Measurements from ENCODE around the gene TOR1A. TPM values are rescaled to one million over a fixed set of nuclear protein-coding genes. Genes with fewer than 3 reads are reported as not detected.

The TOR1A gene
- total and polyA plus RNA-seq, 12 donors, result 19.7 to 61.4 (median 39.5) TPM

- Histone ChIP-seq H3K27ac (peak overlapping the region in 1 of 5 donors; percentile 87), H3K4me3 (peak overlapping the region in 2 of 4 donors; percentile 41 to 66), H3K36me3 (replicated peaks in 1 of 2) (peaks cover 0 to 17% of the 10 kb centered on the region in 2 donors), H3K27me3 (no peaks in the 10 kb centered on the region), H3K4me1 (replicated peaks in 1 of 2) (peaks cover 24 to 45% of the 10 kb centered on the region in 2 donors), H3K9me3 (replicated peaks in 1 of 3) (no peaks in the 10 kb centered on the region)
- peak in 1 of 7 donors; percentile 46 for DNase-seq
- intact Hi-C loops (cut with DNase I), result no loop called here
- TF ChIP-seq, protein P1, sequence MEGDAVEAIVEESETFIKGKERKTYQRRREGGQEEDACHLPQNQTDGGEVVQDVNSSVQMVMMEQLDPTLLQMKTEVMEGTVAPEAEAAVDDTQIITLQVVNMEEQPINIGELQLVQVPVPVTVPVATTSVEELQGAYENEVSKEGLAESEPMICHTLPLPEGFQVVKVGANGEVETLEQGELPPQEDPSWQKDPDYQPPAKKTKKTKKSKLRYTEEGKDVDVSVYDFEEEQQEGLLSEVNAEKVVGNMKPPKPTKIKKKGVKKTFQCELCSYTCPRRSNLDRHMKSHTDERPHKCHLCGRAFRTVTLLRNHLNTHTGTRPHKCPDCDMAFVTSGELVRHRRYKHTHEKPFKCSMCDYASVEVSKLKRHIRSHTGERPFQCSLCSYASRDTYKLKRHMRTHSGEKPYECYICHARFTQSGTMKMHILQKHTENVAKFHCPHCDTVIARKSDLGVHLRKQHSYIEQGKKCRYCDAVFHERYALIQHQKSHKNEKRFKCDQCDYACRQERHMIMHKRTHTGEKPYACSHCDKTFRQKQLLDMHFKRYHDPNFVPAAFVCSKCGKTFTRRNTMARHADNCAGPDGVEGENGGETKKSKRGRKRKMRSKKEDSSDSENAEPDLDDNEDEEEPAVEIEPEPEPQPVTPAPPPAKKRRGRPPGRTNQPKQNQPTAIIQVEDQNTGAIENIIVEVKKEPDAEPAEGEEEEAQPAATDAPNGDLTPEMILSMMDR (IDR thresholded peaks at IDR 0.05), result no peak
- no peak for TF ChIP-seq POLR2A (IDR thresholded peaks at IDR 0.05)
- WGBS, 4 donors, result 31 to 51% (median 37%) methylated on average over 7 to 16 of the region's 16 CpGs
These were observed 12.5 kb upstream of the TOR1A start for GRCh38 chr9:129836311-129837007.

- peaks cover 0 to 21% of the 10 kb centered on the region in 2 donors for H3K36me3 ChIP-seq (replicated peaks in 1 of 2)
- H3K27me3 ChIP-seq, result no peaks in the 10 kb centered on the region
- TF ChIP-seq POLR2A (IDR thresholded peaks at IDR 0.05), result no peak
- TF ChIP-seq, protein P1 (IDR thresholded peaks at IDR 0.05), result no peak
- DNase-seq, result no peak
- H3K9me3 ChIP-seq (replicated peaks in 1 of 3), result no peaks in the 10 kb centered on the region
- peaks cover 24 to 45% of the 10 kb centered on the region in 2 donors for H3K4me1 ChIP-seq (replicated peaks in 1 of 2)
- peak overlapping the region; percentile 41 to 81 (median 54) for H3K4me3 ChIP-seq
- intact Hi-C loops (cut with DNase I), result no loop called here
- WGBS, 4 donors, result 0 to 1% (median 0%) methylated on average over 7 to 19 of the region's 19 CpGs
- peak overlapping the region in 4 of 5 donors; percentile 79 to 90 (median 86) for H3K27ac ChIP-seq
These were observed 11.9 kb upstream of the TOR1A start for GRCh38 chr9:129835860-129836223.

DNA sequence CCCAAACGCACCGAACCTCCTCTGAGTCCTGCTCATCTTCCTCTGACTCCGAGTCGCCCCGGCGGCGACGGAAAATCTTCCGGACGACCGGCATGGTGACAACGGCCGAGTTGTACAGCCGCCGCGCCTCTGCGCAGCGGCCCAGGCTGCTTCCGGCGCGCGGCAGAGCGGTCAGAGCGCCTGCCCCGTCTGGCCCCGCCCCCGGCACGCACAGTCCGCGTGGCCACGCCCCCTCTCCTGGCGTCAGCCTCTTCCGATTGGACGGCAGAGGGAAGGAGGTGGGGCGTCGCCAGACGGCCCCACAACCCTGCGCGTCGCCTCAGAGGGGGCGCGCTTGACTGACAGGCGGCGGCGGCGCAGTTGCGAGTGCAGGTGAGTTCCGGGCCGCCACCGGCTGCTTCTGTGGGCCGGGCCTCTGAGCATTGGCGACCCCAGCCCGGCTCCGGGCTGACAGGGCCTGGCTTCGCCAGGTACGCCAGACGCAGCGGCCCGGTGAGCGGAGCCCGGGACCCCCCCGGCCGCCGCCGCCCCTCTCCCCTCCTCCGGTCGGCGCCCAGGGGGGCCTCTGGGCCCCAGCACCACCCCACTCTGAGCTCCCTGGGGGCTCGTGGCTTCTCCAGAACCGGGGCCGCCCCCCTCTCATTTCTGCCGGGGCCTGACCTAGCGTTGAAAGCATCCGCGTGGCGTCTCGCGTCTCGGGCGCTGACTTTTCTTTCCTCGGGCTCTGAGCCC lies 11.4 kb upstream of the TOR1A start, which contains the start of the genes C9orf78 and USP20:
C9orf78 (minus strand) TSS at position 148 of the 732 bp plus-strand sequence; CDS start at position 94, 54 bp downstream.
USP20 (plus strand) TSS at position 331 of the 732 bp plus-strand sequence. CDS start 17,098 bp downstream, outside the sequence.
- Histone ChIP-seq H3K9me3 (replicated peaks in 1 of 3) (no peaks in the 10 kb centered on the region), H3K27ac (peak within 1 kb of the TSS; percentile 17 to 90 (median 86)), H3K4me1 (replicated peaks in 1 of 2) (peaks cover 24 to 45% of the 10 kb centered on the region in 2 donors), H3K27me3 (no peaks in the 10 kb centered on the region), H3K36me3 (replicated peaks in 1 of 2) (peaks cover 0 to 27% of the 10 kb centered on the region in 2 donors), H3K4me3 (peak within 1 kb of the TSS; percentile 52 to 83 (median 74))
- intact Hi-C loops (cut with DNase I), result no loop called here
- 0 to 1% (median 0%) methylated on average over 13 to 81 of the region's 81 CpGs for WGBS, 4 donors
- peak; percentile 92 to 95 for TF ChIP-seq POLR2A (IDR thresholded peaks at IDR 0.05)
- TF ChIP-seq, protein P1 (IDR thresholded peaks at IDR 0.05), result no peak
- DNase-seq, result peak; percentile 95 to 98 (median 97)

- peak in 1 of 7 donors; percentile 24 for DNase-seq
- WGBS, 4 donors, result 2 to 4% (median 2%) methylated on average over 16 to 32 of the region's 32 CpGs
- peak overlapping the region; percentile 52 to 83 (median 74) for H3K4me3 ChIP-seq
- H3K4me1 ChIP-seq (replicated peaks in 1 of 2), result peaks cover 24 to 43% of the 10 kb centered on the region in 2 donors
- no peaks in the 10 kb centered on the region for H3K9me3 ChIP-seq (replicated peaks in 1 of 3)
- TF ChIP-seq, protein P1 (IDR thresholded peaks at IDR 0.05), result no peak
- no peak for TF ChIP-seq POLR2A (IDR thresholded peaks at IDR 0.05)
- intact Hi-C loops (cut with DNase I), result no loop called here
- H3K27ac ChIP-seq, result peak overlapping the region; percentile 17 to 90 (median 86)
- H3K36me3 ChIP-seq (replicated peaks in 1 of 2), result peaks cover 0 to 34% of the 10 kb centered on the region in 2 donors
- H3K27me3 ChIP-seq, result no peaks in the 10 kb centered on the region
These were observed 10.7 kb upstream of the TOR1A start for GRCh38 chr9:129834489-129835127.

Measured in adrenal gland (tissue), 12 donors.